Measurements from ENCODE around the gene MAP3K2. TPM values are rescaled to one million over a fixed set of nuclear protein-coding genes. Genes with fewer than 3 reads are reported as not detected.

Gene MAP3K2
- total RNA-seq, 1 donor from 2014 or later: 79.5 TPM

- Mint-ChIP-seq H3K4me1 (ENCODE audit: low read depth) (no peaks in the 10 kb centered on the region), H3K27me3 (ENCODE audit: low read depth) (no peaks in the 10 kb centered on the region), H3K36me3 (ENCODE audit: low read depth) (peaks cover 48% of the 10 kb centered on the region), H3K9me3 (ENCODE audit: low read depth) (peaks cover 6% of the 10 kb centered on the region), H3K27ac (ENCODE audit: unreplicated experiment) (no peak overlapping the region), H3K4me3 (ENCODE audit: unreplicated experiment) (no peak overlapping the region)
- no peak for TF ChIP-seq CTCF (IDR thresholded peaks at IDR 0.05)
- no peak for DNase-seq (ENCODE audit: low spot score)
Observed at GRCh38 chr2:127279781-127280180, 108.0 kb downstream of the MAP3K2 start.

- TF ChIP-seq CTCF (IDR thresholded peaks at IDR 0.05): no peak
- Mint-ChIP-seq H3K36me3 (ENCODE audit: low read depth) (peaks cover 41% of the 10 kb centered on the region), H3K4me1 (ENCODE audit: low read depth) (no peaks in the 10 kb centered on the region), H3K27me3 (ENCODE audit: low read depth) (no peaks in the 10 kb centered on the region), H3K9me3 (ENCODE audit: low read depth) (peaks cover 5% of the 10 kb centered on the region), H3K27ac (ENCODE audit: unreplicated experiment) (no peak overlapping the region), H3K4me3 (ENCODE audit: unreplicated experiment) (no peak overlapping the region)
- DNase-seq (ENCODE audit: low spot score): no peak
Observed at GRCh38 chr2:127278959-127279358, 108.8 kb downstream of the MAP3K2 start.

- H3K36me3 Mint-ChIP-seq (ENCODE audit: low read depth): peaks cover 35% of the 10 kb centered on the region
- no peak for DNase-seq (ENCODE audit: low spot score)
- no peak for TF ChIP-seq CTCF (IDR thresholded peaks at IDR 0.05)
Observed at GRCh38 chr2:127277028-127277427, 110.7 kb downstream of the MAP3K2 start.

GRCh38 chr2:127275789-127276188 lies 112.0 kb downstream of the MAP3K2 start:
- DNase-seq (ENCODE audit: low spot score): no peak
- Mint-ChIP-seq H3K36me3 (ENCODE audit: low read depth) (peaks cover 42% of the 10 kb centered on the region), H3K4me3 (ENCODE audit: unreplicated experiment) (no peak overlapping the region), H3K27ac (ENCODE audit: unreplicated experiment) (no peak overlapping the region), H3K9me3 (ENCODE audit: low read depth) (no peaks in the 10 kb centered on the region), H3K4me1 (ENCODE audit: low read depth) (no peaks in the 10 kb centered on the region), H3K27me3 (ENCODE audit: low read depth) (no peaks in the 10 kb centered on the region)
- no peak for TF ChIP-seq CTCF (IDR thresholded peaks at IDR 0.05)

More at GRCh38 chr2:127277028-127277427, 110.7 kb downstream of the MAP3K2 start:
- H3K27me3 Mint-ChIP-seq (ENCODE audit: low read depth): no peaks in the 10 kb centered on the region
- no peaks in the 10 kb centered on the region for H3K4me1 Mint-ChIP-seq (ENCODE audit: low read depth)
- no peak overlapping the region for H3K27ac Mint-ChIP-seq (ENCODE audit: unreplicated experiment)
- H3K9me3 Mint-ChIP-seq (ENCODE audit: low read depth): no peaks in the 10 kb centered on the region
- no peak overlapping the region for H3K4me3 Mint-ChIP-seq (ENCODE audit: unreplicated experiment)

GRCh38 chr2:127275356-127275755 lies 112.4 kb downstream of the MAP3K2 start:
- H3K27me3 Mint-ChIP-seq (ENCODE audit: low read depth): no peaks in the 10 kb centered on the region

More at GRCh38 chr2:127275356-127275755, 112.4 kb downstream of the MAP3K2 start:
- H3K4me3 Mint-ChIP-seq (ENCODE audit: unreplicated experiment): no peak overlapping the region
- H3K4me1 Mint-ChIP-seq (ENCODE audit: low read depth): no peaks in the 10 kb centered on the region
- H3K9me3 Mint-ChIP-seq (ENCODE audit: low read depth): no peaks in the 10 kb centered on the region
- TF ChIP-seq CTCF (IDR thresholded peaks at IDR 0.05): no peak
- no peak for DNase-seq (ENCODE audit: low spot score)
- H3K36me3 Mint-ChIP-seq (ENCODE audit: low read depth): peaks cover 44% of the 10 kb centered on the region
- H3K27ac Mint-ChIP-seq (ENCODE audit: unreplicated experiment): peak overlapping the region; percentile 22

All from chondrocyte (in vitro differentiated cells).